Stimulated activated CD4-positive, alpha-beta T cell treated with anti-CD3 and anti-CD28 coated beads, Interleukin-1b, Interleukin-23, amount 100 ng/mL, for 4 hours (primary cell): Measurements from ENCODE around the gene MGLL.

ENCODE experiments used
- DNase-seq, 2 donors: peaks; one replicate each; pipeline ENCODE4 v3.0.0-alpha.2; 2020; ENCODE audit warnings: low read depth in 2 of 2

The MGLL gene

DNA sequence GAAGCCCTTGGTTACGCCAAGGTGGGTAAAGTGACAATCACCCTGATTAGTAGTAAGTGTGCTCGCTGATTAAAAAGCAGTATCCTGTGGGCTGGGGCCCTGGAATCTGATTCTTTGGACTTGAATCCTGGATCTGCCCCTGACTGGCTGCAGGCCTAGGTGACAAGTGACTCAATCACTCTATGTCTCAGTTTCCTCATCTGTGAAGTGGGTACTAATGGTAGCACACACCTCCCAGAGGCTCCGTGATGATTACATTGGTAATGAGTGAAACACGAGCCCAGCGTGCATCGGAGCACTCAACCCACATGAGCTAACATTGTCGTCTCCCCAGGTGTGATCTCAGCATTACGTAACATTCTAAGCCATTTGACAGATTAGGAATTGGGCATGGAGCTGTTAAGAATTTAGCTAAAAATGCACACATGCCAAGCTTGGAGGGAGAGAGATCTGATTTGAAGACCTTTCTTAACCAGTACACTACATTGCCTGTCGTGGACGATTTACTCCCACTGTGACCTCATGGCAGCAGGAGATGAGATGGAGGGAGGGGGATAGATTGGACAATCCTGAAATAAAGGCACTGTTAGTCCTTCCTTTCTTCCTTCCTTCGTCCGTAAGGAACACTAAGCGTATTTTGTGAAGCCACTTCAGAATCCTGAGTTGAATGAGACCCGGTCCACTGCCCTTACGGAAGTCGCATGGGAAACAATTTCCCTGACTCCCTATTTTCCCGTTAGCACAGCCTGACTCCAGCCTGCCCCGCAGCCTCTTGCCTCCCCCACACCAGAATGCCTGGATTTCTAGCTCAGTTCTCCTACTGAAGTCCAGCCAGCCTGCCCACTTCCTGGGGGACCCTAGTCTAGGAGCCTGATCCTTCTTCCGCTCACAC, 32.1 kb downstream of the MGLL start:
- no peak for DNase-seq

GRCh38 chr3:127789051-127789450, 33.3 kb downstream of the MGLL start:
- DNase-seq: no peak

DNA sequence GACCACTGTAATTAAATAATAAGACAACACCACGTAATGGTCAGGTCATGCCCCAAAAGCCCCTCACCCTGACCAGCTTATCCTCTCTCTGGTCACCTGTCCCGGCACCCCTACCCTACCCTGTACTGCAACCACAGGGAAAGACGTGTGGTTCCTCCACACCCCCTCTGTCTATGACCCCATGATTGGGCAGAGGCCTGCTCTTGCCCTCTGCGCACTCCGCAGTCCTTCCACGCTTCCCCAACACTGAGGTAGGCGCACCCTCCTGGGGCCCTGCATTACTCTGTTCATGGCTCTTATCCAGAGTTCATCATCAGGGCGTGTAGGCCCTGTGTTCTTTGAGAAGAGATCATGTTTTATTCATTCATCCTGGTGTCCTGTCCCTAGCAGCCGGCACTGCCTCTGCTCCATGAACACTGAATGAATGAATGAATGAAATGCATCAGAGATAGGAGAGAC, 33.8 kb downstream of the MGLL start:
- DNase-seq: no peak

DNA sequence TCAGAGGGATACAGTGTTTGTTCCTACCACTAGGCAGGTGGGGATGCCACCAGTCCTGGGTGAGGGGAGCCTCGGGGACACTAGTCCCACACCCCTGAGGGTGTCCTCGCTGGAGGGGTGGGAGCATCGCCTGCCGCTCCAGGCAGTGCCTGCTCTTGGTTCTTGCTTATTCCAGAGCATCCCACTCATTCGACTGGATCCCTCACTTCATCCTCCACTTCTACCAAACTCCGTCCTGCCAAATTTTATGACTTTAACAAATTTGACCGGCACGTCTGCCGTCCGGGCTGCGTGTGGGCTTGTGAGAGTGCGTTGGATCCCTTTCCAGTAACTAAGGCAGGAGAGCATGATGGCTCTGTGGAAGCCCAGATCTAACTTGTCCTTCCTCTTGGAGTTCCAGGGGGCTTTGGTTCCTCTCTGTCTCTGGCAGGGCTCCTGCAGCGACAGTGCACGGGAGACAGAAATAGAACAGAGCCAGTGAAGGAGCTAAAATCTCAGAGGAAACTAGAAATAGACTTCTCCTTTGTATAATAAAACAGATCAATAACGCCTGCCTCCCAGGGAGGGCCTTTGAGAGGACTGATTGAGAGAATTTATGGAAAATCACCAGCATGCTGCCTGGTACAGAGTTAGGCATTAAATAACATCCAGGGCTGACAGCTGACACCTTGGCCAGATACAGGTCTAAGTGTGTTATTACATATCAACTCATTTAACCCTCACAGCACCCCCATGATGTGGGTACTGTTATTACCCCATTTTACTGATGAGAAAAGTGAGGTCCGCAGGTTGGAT, 34.5 kb downstream of the MGLL start:
- DNase-seq: no peak

DNA sequence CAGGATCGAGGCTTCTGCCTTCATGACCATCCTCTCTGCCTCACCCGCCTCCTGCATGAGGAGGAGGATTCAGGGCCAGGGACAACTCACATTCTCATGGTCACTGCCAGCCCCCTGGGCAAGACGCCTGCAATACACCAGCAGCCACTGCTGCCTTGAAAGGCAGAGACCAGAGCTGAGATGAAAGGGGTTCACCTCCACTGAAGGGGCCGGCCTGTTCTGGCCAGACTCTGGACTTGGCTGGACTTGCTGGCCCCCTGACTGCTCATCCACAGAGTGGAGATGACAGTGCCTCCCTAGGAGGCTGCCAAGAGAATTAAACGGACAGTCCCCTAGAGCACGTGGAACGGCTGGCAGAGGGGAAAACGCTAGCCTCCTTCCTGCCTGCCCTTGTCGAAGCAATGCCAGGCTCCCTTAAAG, 35.2 kb downstream of the MGLL start:
- DNase-seq: no peak

- no peak for DNase-seq
These were observed 35.8 kb downstream of the MGLL start for GRCh38 chr3:127786353-127787070.

- DNase-seq: no peak
These were observed 36.5 kb downstream of the MGLL start for GRCh38 chr3:127785711-127786265.

GRCh38 chr3:127784865-127785710, 37.2 kb downstream of the MGLL start:
- no peak for DNase-seq

- DNase-seq: no peak
These were observed 38.0 kb downstream of the MGLL start for GRCh38 chr3:127784283-127784682.

- DNase-seq: no peak
These were observed 38.6 kb downstream of the MGLL start for GRCh38 chr3:127783642-127784160.

- DNase-seq: no peak
These were observed 39.1 kb downstream of the MGLL start for GRCh38 chr3:127783166-127783565.

DNA sequence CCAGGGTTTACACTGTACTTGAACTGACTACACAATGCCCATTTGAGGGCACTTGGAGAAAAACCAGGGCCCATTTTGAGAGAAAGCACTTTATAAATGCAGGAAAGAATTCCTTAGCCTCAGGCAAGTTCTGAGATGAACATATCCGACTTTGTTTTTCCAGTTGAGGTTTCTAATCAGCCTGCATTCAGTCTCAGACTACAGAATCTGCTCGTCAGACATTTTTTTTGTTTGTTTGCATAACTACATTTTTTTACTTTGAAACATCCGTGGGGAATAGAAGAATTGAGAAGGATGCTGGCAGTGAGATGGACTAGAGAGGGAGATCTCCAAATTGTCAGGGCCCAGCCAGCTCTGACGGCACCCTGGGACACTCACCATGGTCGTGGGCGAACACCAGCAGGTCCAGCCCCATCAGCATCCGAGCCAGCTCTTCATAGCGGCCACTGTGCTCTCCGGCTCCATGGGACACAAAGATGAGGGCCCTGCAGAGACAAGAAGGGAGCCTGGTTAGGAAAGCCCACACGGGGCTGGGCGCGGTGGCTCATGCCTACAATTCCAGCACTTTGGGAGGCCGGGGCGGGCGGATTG, 40.8 kb downstream of the MGLL start:
- DNase-seq: no peak

DNA sequence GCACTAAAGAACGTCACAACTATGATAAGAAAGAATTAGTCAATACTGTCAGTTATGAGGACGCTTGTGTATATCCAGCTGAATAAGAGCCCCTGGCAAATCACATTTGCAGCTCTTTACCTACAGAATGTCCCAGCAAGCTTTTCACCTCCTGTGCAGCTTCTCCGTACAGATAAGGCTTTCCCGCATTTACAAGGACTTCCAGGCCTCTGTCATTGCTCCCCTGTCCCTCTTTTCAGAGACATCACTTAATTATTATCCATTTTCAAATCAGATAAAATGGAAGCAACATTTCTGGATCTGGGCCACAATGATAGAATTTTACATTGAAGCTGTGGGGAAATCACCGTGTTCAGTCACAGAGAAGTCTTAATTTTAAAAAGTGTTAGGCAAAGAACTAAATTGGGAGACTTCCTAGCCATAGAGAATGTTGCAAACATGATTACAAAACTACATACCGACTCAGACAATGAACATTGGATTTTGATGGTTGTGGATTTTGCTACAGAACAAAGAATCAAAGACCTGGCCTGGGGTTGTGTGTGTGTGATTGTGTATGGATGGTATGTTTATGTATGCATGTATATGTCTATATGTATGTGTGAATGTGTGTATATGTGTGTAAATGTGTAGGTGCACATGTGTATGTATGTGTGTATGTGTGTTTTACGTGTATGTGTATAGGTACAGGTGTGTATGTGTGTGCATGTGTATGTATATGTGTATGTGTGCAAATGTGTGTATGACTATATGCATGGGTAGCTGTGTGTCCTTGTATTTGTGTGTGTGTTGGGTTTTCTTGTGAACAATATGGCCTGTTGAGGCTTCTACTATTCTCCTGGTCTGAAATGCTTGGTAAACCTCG, 41.5 kb downstream of the MGLL start:
- no peak for DNase-seq

GRCh38 chr3:127779747-127780146, 42.6 kb downstream of the MGLL start:
- DNase-seq: no peak

DNA sequence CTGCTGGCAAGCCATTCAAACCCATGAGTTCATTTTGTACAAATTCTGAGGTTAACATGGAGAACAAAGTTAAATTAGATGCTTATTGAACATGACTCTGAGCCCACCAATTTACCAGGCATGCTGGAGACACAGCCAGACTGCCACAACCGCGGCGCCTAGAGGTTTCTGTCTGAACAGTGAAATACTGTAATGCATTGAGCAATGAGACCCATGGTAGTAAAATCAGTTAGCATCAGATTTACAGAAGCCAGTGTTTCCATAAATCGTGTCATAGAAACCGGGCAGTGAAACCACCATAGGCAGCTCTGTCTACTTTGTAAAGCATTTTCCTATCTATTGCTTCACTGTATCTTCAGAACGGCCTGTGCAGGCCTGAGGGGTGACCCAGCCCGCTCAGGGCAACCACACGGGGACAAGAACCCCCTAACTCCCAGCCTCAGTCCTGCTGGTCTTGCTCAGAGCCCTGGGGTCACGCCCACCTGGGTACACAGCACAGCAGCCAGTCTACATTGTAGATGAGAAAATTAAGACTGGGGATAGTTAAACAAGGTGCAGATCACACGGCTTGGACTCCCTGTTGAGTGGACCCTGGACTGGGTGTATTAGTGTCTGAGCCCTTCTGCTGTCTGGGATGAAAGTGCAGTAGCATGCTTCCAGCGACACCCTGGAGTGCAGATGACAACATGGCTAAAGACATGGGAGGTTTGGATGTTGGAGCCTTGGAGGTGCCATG, 44.2 kb downstream of the MGLL start:
- no peak for DNase-seq

DNA sequence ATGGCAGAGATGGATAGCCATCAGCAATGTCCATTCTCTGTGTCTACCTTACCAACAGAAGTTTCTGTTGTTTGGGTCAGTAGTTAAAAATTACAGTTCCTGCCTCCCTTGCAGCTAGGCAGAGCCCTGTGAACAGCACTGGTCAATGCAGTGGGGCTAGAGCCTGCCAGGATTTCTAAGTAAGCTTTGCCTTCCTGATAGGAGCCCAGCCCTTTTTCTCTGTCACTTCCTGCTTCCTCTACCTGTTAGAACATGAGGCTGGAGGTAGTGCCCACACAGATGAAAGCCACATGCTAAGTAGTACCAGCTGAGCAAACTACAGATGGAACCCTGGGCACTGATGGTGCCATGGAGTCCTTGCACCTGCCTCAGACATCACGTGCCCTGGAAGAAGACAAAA, 45.0 kb downstream of the MGLL start:
- DNase-seq: no peak

- no peak for DNase-seq
These were observed 46.0 kb downstream of the MGLL start for GRCh38 chr3:127776347-127776746.

DNA sequence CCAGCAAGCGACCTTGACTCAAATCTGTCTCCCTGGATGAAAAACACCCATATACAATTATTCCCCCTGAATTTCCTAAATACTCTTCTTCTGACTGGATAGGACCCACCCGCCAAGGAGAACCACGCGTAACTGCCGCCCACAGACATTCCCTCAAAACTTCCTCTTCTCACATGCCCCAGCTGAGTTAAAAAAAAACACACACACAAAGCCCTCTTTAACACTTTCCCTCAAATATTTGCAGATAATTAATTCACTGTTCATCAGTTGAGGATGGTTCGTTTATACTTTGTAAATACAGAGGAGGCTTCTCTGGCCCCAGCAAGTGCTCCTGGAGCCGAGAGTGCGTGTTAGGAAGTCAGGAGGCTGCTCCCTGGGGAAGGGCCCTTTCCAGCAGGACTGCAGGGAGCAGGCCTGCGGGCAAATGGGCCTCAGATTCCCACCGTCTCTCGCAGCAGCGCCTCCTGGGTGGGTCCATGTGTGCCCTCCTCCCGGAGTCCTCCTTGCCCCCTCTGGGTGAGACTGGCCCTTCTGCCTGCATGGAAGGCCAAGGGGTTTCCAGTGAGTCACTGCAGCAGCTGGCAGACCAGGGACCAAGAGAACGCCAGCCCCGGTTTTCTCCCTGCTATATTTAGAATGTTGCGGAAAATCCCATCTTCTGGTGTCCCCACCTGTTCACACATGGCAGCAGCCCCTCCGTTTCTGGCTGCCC, 46.8 kb downstream of the MGLL start:
- no peak for DNase-seq
